Measurements from ENCODE around the gene CDC42EP4.

Gene CDC42EP4

GRCh38 chr17:73351764-73352163 is 40.0 kb upstream of the CDC42EP4 start (continued):
- no peak for TF ChIP-seq TSHZ2 (CRISPR knock-in tag; IDR thresholded peaks at IDR 0.05)
- TF ChIP-seq ZNF8 (CRISPR knock-in tag; IDR thresholded peaks at IDR 0.05), result no peak
- no peak for TF ChIP-seq OSR1 (CRISPR knock-in tag; IDR thresholded peaks at IDR 0.05)
- TF ChIP-seq TCF4 (CRISPR knock-in tag; IDR thresholded peaks at IDR 0.05; ENCODE audit: borderline replicate concordance), result no peak
- no peak for TF ChIP-seq RARB (CRISPR knock-in tag; IDR thresholded peaks at IDR 0.05)

- no peak for ATAC-seq
- TF ChIP-seq ZNF8 (CRISPR knock-in tag; IDR thresholded peaks at IDR 0.05) (no peak), ARNTL (CRISPR knock-in tag; IDR thresholded peaks at IDR 0.05; ENCODE audit: borderline replicate concordance, low read depth) (no peak), RARB (CRISPR knock-in tag; IDR thresholded peaks at IDR 0.05) (no peak), SNAI2 (CRISPR knock-in tag; IDR thresholded peaks at IDR 0.05) (no peak), ZNF565 (CRISPR knock-in tag; conservative IDR thresholded peaks at IDR 0.05; ENCODE audit: low read depth) (no peak), TOX (CRISPR knock-in tag; IDR thresholded peaks at IDR 0.05; ENCODE audit: borderline replicate concordance) (no peak), TSHZ2 (CRISPR knock-in tag; IDR thresholded peaks at IDR 0.05) (no peak), ZFP30 (CRISPR knock-in tag; IDR thresholded peaks at IDR 0.05) (no peak), ZFP3 (CRISPR knock-in tag; IDR thresholded peaks at IDR 0.05) (no peak), ZNF70 (CRISPR knock-in tag; IDR thresholded peaks at IDR 0.05) (no peak), TCF4 (CRISPR knock-in tag; IDR thresholded peaks at IDR 0.05; ENCODE audit: borderline replicate concordance) (no peak), PATZ1 (CRISPR knock-in tag; IDR thresholded peaks at IDR 0.05; ENCODE audit: borderline replicate concordance) (no peak), PPARA (CRISPR knock-in tag; IDR thresholded peaks at IDR 0.05; ENCODE audit: borderline replicate concordance) (no peak), ESRRG (CRISPR knock-in tag; IDR thresholded peaks at IDR 0.05) (no peak), OSR1 (CRISPR knock-in tag; IDR thresholded peaks at IDR 0.05) (no peak), POU6F1 (CRISPR knock-in tag; IDR thresholded peaks at IDR 0.05; ENCODE audit: borderline replicate concordance, low read depth) (no peak), ISL1 (CRISPR knock-in tag; IDR thresholded peaks at IDR 0.05) (no peak), CSRNP3 (CRISPR knock-in tag; IDR thresholded peaks at IDR 0.05) (no peak), GLIS3 (CRISPR knock-in tag; IDR thresholded peaks at IDR 0.05) (no peak)
Measured at GRCh38 chr17:73350864-73351263, 39.1 kb upstream of the CDC42EP4 start.

- TF ChIP-seq CREB5 (CRISPR knock-in tag; IDR thresholded peaks at IDR 0.05; ENCODE audit: low read depth), result no peak
- no peak for TF ChIP-seq TCF4 (CRISPR knock-in tag; IDR thresholded peaks at IDR 0.05; ENCODE audit: borderline replicate concordance)
- TF ChIP-seq CSRNP3 (CRISPR knock-in tag; IDR thresholded peaks at IDR 0.05), result no peak
- no peak for TF ChIP-seq ARNTL (CRISPR knock-in tag; IDR thresholded peaks at IDR 0.05; ENCODE audit: borderline replicate concordance, low read depth)
- no peak for TF ChIP-seq POU6F1 (CRISPR knock-in tag; IDR thresholded peaks at IDR 0.05; ENCODE audit: borderline replicate concordance, low read depth)
- TF ChIP-seq ZNF565 (CRISPR knock-in tag; conservative IDR thresholded peaks at IDR 0.05; ENCODE audit: low read depth), result no peak
- TF ChIP-seq ZNF70 (CRISPR knock-in tag; IDR thresholded peaks at IDR 0.05), result no peak
- no peak for ATAC-seq
Measured at GRCh38 chr17:73349647-73350046, 37.8 kb upstream of the CDC42EP4 start.

Data from SK-N-SH treated with all-trans-retinoic acid at 6 μM for 48 hours (cell line).